Caco-2 (cell line): Measurements from ENCODE around the gene STXBP1. TPM values are rescaled to one million over a fixed set of nuclear protein-coding genes. Genes with fewer than 3 reads are reported as not detected.

Experiments
- BruUV-seq: library from RNA; stranded (reverse); fragments of 400-500 nt; replicated peaks from 2 replicates; lab custom pipeline; 2021; lab: Mats Ljungman, UMichigan
- CTCF ChIA-PET: fragments of 300-600 bp; sonication (Branson Sonifier 250); formaldehyde crosslinking; loops from one replicate; lab custom pipeline; 2022; ENCODE audit warnings: antibody characterized with exemption; lab: Charles Lee
- POLR2A ChIA-PET: fragments of 300-600 bp; sonication (Branson Sonifier 250); formaldehyde crosslinking; loops from one replicate; lab custom pipeline; 2022; ENCODE audit warnings: antibody characterized with exemption; lab: Charles Lee
- DNase-seq, 2 experiments: peaks; one replicate each; pipeline versions ENCODE4 v3.0.0 to v3.0.0-alpha.2; 2020 to 2022
- H3K27me3 ChIP-seq: replicated peaks from 2 replicates; pipeline ENCODE4 v1.6.0; 2011; ENCODE audit warnings: low read length; ENCODE audit not compliant: control insufficient read depth, insufficient read depth
- H3K36me3 ChIP-seq: 2 replicates; pipeline ENCODE4 v1.5.1; 2011; ENCODE audit warnings: low read length; ENCODE audit not compliant: control insufficient read depth, insufficient read depth
- H3K4me1 ChIP-seq: fragments of 250-450 bp; sonication (Bioruptor Pico); 2 replicates; pipeline ENCODE4 v1.5.1; 2020; ENCODE audit warnings: mild to moderate bottlenecking
- H3K4me3 ChIP-seq: 2 replicates; pipeline ENCODE4 v1.5.1; 2011; ENCODE audit warnings: low read depth, mild to moderate bottlenecking, control low read depth, low read length
- H3K9me3 ChIP-seq: fragments of 250-450 bp; sonication (Bioruptor Pico); 2 replicates; pipeline ENCODE4 v1.5.1; 2020; ENCODE audit warnings: mild to moderate bottlenecking, moderate library complexity
- H3K27ac Mint-ChIP-seq: one replicate; pipeline ENCODE4 v1.8.0; 2022; ENCODE audit warnings: mixed read lengths; ENCODE audit not compliant: unreplicated experiment
- H3K27me3 Mint-ChIP-seq: one replicate; pipeline ENCODE4 v1.8.0; 2022; ENCODE audit warnings: mixed read lengths; ENCODE audit not compliant: insufficient read depth, unreplicated experiment
- H3K36me3 Mint-ChIP-seq: one replicate; pipeline ENCODE4 v1.8.0; 2022; ENCODE audit warnings: mild to moderate bottlenecking, mixed read lengths; ENCODE audit not compliant: insufficient read depth, unreplicated experiment
- H3K4me1 Mint-ChIP-seq: one replicate; pipeline ENCODE4 v1.8.0; 2022; ENCODE audit warnings: low read depth, mixed read lengths; ENCODE audit not compliant: unreplicated experiment
- H3K4me3 Mint-ChIP-seq: one replicate; pipeline ENCODE4 v1.8.0; 2022; ENCODE audit warnings: mild to moderate bottlenecking, moderate library complexity, mixed read lengths; ENCODE audit not compliant: unreplicated experiment
- H3K9me3 Mint-ChIP-seq: one replicate; pipeline ENCODE4 v1.8.0; 2022; ENCODE audit warnings: mixed read lengths; ENCODE audit not compliant: unreplicated experiment
- CTCF ChIP-seq, 2 experiments: fragments of 200-600 bp in 1 of 2; IDR thresholded peaks; 1 replicate in 1 of 2; 2 replicates in 1 of 2; pipeline versions ENCODE4 v1.5.1 to v1.8.0; 2011 to 2022; ENCODE audit warnings: antibody characterized with exemption in 1 of 2, control low read depth in 1 of 2, inconsistent platforms in 1 of 2, low read depth in 1 of 2, low read length in 1 of 2, mild to moderate bottlenecking in 1 of 2, moderate library complexity in 1 of 2; ENCODE audit not compliant: insufficient read depth in 1 of 2, severe bottlenecking in 1 of 2, unreplicated experiment in 1 of 2
- intact Hi-C: fragments of 100-400 bp; cut with micrococcal nuclease; formaldehyde crosslinking; loops from one replicate; pipeline ENCODE4 v1.10.0; 2022; ENCODE audit not compliant: unreplicated experiment
- total RNA-seq: library from RNA; stranded (reverse); gene quantifications from 2 replicates; pipeline ENCODE4 v1.2.3, GENCODE V29; 2022

Gene STXBP1
- total RNA-seq, 1 experiment from 2014 or later, result 5.5 TPM

- intact Hi-C loops, result no loop called here
- Histone ChIP-seq H3K4me3 (no peak overlapping the region), H3K4me1 (0 out of 2 replicates have a peak, but pooled peaks cover 3% of the 10 kb centered on the region), H3K9me3 (no peaks in the 10 kb centered on the region), H3K36me3 (no peaks in the 10 kb centered on the region), H3K27me3 (no peaks in the 10 kb centered on the region)
- DNase-seq, result no peak
- TF ChIP-seq CTCF (IDR thresholded peaks at IDR 0.05; ENCODE audit: insufficient read depth in 1 of 2, low read depth in 1 of 2, low read length in 1 of 2, severe bottlenecking in 1 of 2, unreplicated experiment in 1 of 2), result no peak
- Mint-ChIP-seq H3K4me3 (no peak overlapping the region), H3K36me3 (no peaks in the 10 kb centered on the region), H3K9me3 (no peaks in the 10 kb centered on the region), H3K27me3 (peaks cover 3% of the 10 kb centered on the region), H3K27ac (no peak overlapping the region), H3K4me1 (peaks cover 8% of the 10 kb centered on the region)
- BruUV-seq, result no TSS peak
- POLR2A ChIA-PET, result no interaction called here
- CTCF ChIA-PET, result no interaction called here
Measured at GRCh38 chr9:127633216-127633862, 21.3 kb downstream of the STXBP1 start.

DNA sequence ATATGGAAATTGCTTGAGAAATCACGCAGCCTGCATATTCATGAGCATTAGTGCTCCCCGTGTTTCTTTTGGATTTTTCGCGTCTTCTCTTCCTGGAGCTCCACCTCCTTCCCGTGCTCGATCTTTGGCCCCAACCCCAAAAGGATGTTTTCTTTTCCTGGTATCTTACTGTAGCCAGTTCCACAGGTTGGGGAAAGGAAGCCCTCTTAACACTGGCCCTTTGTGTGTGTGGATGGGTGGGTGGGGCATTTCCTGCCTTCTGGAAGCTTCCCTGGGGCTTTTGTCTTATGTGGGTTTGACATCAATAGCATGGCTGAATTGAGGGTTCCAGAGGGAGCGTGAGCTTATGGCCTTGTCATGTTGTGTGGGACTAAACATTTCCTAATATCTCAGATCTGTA, 21.9 kb downstream of the STXBP1 start:
- Mint-ChIP-seq H3K4me1 (peaks cover 8% of the 10 kb centered on the region), H3K36me3 (no peaks in the 10 kb centered on the region), H3K9me3 (no peaks in the 10 kb centered on the region), H3K27me3 (peaks cover under 1% of the 10 kb centered on the region), H3K27ac (no peak overlapping the region), H3K4me3 (no peak overlapping the region)
- Histone ChIP-seq H3K27me3 (no peaks in the 10 kb centered on the region), H3K4me1 (0 out of 2 replicates have a peak, but pooled peaks cover 3% of the 10 kb centered on the region), H3K36me3 (no peaks in the 10 kb centered on the region), H3K9me3 (no peaks in the 10 kb centered on the region), H3K4me3 (no peak overlapping the region)
- ChIA-PET CTCF (no interaction called here), POLR2A (no interaction called here)
- no peak for TF ChIP-seq CTCF (IDR thresholded peaks at IDR 0.05; ENCODE audit: insufficient read depth in 1 of 2, low read depth in 1 of 2, low read length in 1 of 2, severe bottlenecking in 1 of 2, unreplicated experiment in 1 of 2)
- intact Hi-C loops, result no loop called here
- BruUV-seq, result no TSS peak
- no peak for DNase-seq

DNA sequence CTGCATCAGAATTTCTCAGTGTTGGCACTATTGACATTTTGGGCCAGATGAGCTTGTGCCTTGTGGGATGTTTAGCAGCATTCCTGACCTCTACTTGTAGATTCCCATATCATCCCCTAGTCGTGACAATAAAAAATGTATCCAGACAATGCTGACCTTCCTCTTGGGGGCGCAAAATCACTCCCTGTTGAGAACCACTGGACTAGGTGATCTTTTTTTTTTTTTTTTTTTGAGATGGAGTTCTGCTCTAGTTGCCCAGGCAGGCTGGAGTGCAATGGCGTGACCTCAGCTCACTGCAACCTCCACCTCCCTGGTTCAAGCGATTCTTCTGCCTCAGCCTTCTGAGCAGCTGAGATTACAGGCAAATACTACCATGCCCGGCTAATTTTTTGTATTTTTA, 22.6 kb downstream of the STXBP1 start:
- 0 out of 2 replicates have a peak, but pooled peaks cover 3% of the 10 kb centered on the region for H3K4me1 ChIP-seq
- H3K9me3 Mint-ChIP-seq, result no peaks in the 10 kb centered on the region
- ChIA-PET CTCF (no interaction called here), POLR2A (no interaction called here)
- no peaks in the 10 kb centered on the region for H3K9me3 ChIP-seq
- H3K4me3 ChIP-seq, result no peak overlapping the region
- no peaks in the 10 kb centered on the region for H3K36me3 Mint-ChIP-seq
- no peak for TF ChIP-seq CTCF (IDR thresholded peaks at IDR 0.05; ENCODE audit: insufficient read depth in 1 of 2, low read depth in 1 of 2, low read length in 1 of 2, severe bottlenecking in 1 of 2, unreplicated experiment in 1 of 2)
- peak in 1 of 2 experiments; percentile 18 for DNase-seq
- BruUV-seq, result no TSS peak
- no peak overlapping the region for H3K4me3 Mint-ChIP-seq
- intact Hi-C loops, result no loop called here
- no peak overlapping the region for H3K27ac Mint-ChIP-seq
- no peaks in the 10 kb centered on the region for H3K27me3 ChIP-seq
- H3K27me3 Mint-ChIP-seq, result no peaks in the 10 kb centered on the region
- no peaks in the 10 kb centered on the region for H3K36me3 ChIP-seq
- peaks cover 8% of the 10 kb centered on the region for H3K4me1 Mint-ChIP-seq
